GM12873 (cell line): ENCODE results near the gene SLBP.

ENCODE experiments used
- TF ChIP-seq, protein P1 (sequence below): IDR thresholded peaks from 2 replicates; pipeline ENCODE4 v1.5.1; 2012; ENCODE audit warnings: low read depth, mild to moderate bottlenecking, moderate library complexity, low read length, control low read depth; ENCODE audit not compliant: insufficient read depth; ENCODE audit errors: missing control alignments

The SLBP gene

DNA sequence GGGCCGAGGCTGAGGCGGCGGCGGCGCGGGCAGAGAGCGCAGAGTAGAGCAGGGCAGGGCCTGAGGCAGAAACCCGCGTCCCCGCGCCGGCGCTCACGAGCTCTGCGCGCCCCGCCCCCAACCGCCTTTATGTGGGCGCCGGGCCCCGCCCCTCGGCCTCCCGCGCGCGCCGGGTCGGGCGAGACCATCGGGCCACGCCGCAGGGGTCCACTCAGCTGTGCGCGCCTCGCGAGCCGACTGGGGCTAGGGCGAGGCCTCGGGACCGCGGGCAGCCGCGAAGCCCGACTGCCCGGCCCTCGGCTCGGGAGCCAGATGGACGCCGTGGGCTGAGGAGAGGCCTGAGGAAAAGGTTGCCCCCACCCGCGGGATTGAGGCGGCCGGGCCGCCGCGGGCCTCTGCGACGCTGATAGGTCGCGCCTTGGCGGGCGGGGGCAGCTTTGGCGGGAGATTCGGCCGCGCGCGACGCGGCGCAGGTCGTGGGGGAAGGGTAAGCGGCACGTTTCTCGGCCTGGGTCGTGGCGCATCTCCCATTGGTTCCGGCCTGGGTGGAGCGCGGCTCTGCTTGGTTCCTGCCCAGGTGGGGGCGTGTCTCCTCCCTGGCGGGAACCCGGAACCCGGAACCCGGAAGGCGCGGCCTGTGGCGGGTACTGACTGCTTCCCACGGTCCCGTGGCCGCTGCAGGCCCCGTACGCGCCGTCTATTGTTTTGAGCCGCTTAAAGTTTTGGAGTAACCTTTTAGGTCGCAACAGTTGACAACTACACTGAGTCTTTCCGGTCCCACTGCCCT lies at the start of gene SLBP:
TSS of gene SLBP (minus strand) at position 104 of the 787 bp plus-strand sequence. CDS start 131 bp downstream, outside the sequence.
- TF ChIP-seq, protein P1, sequence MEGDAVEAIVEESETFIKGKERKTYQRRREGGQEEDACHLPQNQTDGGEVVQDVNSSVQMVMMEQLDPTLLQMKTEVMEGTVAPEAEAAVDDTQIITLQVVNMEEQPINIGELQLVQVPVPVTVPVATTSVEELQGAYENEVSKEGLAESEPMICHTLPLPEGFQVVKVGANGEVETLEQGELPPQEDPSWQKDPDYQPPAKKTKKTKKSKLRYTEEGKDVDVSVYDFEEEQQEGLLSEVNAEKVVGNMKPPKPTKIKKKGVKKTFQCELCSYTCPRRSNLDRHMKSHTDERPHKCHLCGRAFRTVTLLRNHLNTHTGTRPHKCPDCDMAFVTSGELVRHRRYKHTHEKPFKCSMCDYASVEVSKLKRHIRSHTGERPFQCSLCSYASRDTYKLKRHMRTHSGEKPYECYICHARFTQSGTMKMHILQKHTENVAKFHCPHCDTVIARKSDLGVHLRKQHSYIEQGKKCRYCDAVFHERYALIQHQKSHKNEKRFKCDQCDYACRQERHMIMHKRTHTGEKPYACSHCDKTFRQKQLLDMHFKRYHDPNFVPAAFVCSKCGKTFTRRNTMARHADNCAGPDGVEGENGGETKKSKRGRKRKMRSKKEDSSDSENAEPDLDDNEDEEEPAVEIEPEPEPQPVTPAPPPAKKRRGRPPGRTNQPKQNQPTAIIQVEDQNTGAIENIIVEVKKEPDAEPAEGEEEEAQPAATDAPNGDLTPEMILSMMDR, result no peak

GRCh38 chr4:1761130-1761689 lies 49.1 kb upstream of the SLBP start:
- TF ChIP-seq, protein P1, result no peak

- TF ChIP-seq, protein P1, result no peak
Measured at GRCh38 chr4:1760521-1761071, 48.5 kb upstream of the SLBP start.

DNA sequence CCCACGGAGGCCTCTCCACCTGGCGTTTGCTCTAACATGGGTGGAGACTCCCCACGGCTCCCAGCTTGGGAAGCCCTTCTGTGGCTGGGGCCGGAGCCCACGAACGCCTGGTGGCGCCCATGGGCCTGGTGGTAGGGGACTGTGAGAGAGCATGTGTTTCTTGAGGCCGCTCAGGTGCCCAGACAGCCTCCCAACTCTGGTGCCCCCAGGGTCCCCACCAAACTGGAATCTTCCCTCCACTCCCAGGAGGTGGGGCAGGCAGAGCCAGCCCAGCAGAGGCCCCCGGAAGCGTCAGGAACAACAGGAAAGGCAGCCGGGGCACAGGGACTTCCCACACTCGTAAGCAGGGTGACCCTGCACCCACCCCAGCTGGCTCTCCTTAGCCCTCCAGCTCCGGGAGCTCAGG lies 47.7 kb upstream of the SLBP start:
- TF ChIP-seq, protein P1, result no peak

DNA sequence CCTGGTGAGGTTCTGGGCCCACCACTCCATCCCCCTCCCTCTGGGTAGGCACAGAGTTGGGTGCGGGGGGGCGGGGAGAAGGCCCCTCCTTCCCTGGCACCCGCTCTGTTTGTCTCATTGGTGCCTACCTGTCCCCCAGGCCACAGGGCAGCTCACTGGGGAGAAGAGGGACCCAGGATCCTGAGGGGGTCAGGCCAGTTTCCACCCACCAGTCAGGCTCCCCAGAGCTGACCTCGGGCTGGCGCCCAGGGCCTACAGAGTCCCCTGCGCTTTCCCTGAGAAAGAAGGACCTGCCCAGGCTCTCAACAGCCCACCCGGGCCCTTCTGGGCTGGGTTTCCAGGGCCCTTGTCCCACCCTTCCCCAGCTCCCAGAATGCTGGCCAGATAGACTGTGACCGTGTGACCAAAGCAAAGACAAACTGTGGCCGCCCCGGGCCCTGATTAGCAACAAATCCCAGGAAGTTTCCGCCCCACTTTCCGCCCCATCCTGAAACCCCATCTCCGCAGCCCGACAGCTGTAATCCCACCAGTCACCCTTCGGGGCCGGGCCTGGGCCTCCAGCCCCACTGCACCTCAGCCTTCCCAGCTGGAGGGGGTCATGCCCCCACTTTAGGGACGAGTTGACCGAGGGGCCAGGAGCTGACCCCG lies 47.2 kb upstream of the SLBP start:
- TF ChIP-seq, protein P1, result no peak

DNA sequence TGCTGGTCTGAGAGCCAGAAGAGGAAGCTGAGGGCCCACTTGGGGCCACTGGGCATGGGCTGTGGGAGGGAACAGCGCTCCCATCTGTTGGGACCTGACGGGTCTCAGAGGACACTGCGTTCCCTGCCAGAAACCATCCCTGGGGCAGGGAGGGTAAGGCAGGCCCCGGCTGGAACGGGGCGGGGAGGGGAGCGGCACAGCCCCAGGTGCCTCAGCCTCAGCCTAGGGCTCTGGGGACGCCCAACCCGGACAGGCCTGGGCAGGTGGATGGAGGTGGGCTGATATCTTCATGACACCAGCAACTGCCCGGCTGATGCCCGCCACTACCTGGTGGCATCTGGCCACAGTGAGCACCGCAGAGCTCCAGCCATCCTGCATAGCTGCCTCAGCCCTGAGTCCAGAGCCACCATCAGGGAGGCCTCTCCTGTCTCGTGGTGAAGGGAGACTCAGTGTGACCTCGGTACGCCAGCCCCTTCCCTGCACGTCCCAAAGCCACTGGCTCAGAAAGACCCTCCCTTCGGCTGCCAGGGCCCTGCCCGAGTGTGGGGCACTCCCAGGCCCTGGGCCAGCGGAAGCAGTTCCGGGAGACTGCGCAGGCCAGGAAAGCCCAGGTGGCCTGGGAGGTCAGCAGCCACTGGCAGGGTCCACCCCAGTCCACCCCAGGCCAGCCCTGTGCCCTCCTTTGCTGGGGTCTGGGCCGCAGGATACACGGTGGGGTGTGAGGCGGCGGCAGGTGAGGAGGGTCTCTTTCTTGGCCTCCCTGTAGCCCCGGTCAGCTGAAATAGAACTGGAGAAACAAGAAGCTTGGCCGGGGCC lies 46.4 kb upstream of the SLBP start:
- TF ChIP-seq, protein P1, result no peak
